SU-DHL-6 (cell line): ENCODE results near the gene ZNF81.

ENCODE experiments used
- CTCF ChIP-seq: fragments of 200-600 bp; sonication (generic); IDR thresholded peaks from one replicate; pipeline ENCODE4 v1.5.1; 2017; ENCODE audit warnings: antibody characterized with exemption, mild to moderate bottlenecking, low read length, moderate library complexity; ENCODE audit not compliant: insufficient read depth, poor library complexity, severe bottlenecking
- EZH2phosphoT487 ChIP-seq: fragments of 200-600 bp; sonication (generic), shearing (Covaris generic); conservative IDR thresholded peaks from 2 replicates; pipeline ENCODE4 v1.6.1; 2018; ENCODE audit warnings: mild to moderate bottlenecking, antibody characterized with exemption, low read length, moderate library complexity, mixed read lengths

- TF ChIP-seq EZH2phosphoT487: no peak
- TF ChIP-seq CTCF: no peak
Observed at GRCh38 chrX:47877327-47877726, 40.6 kb downstream of the ZNF81 start.
